ENCODE results near the gene KIR3DL2. TPM values are rescaled to one million over a fixed set of nuclear protein-coding genes. Genes with fewer than 3 reads are reported as not detected.
"Not testable (repeated sequence)": the region's sequence is repeated elsewhere in the genome, so short reads cannot be mapped to it uniquely, and the experiment has no call there.

KIR3DL2 gene
- total RNA-seq, 2 donors from 2014 or later: not detected

DNA sequence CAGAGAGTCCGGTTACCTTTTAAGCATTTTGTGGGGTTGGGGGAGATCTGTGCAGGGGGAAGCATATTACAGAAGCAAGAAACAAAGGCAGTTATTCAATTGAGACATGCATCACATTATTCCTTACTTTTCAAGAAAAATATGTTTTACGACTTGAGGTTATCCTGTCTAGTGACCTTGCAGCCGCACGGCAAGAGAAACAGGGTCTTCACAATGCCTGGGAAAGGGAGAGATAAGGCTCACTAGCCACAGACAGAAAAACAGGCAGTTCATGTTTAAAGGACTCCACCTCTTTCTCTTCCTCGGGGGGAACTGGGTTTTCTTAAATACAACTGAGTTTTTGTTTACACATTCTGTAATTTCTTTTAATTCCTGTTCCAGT, 55.2 kb downstream of the KIR3DL2 start:
- 16 to 40% methylated on average over 5 of the region's 5 CpGs for WGBS, 2 donors
- Histone ChIP-seq H3K4me3 (no peak overlapping the region), H3K27ac (no peak overlapping the region), H3K27me3 (no peaks in the 10 kb centered on the region), H3K9me3 (no peaks in the 10 kb centered on the region), H3K36me3 (replicated peaks in 1 of 2; ENCODE audit: insufficient read depth in 1 of 2, low read depth in 2 of 2) (no peaks in the 10 kb centered on the region), H3K4me1 (no peaks in the 10 kb centered on the region)
- DNase-seq (no peak), ATAC-seq (no peak)
- no peak for TF ChIP-seq POLR2A (IDR thresholded peaks at IDR 0.05)
- TF ChIP-seq, protein P1, sequence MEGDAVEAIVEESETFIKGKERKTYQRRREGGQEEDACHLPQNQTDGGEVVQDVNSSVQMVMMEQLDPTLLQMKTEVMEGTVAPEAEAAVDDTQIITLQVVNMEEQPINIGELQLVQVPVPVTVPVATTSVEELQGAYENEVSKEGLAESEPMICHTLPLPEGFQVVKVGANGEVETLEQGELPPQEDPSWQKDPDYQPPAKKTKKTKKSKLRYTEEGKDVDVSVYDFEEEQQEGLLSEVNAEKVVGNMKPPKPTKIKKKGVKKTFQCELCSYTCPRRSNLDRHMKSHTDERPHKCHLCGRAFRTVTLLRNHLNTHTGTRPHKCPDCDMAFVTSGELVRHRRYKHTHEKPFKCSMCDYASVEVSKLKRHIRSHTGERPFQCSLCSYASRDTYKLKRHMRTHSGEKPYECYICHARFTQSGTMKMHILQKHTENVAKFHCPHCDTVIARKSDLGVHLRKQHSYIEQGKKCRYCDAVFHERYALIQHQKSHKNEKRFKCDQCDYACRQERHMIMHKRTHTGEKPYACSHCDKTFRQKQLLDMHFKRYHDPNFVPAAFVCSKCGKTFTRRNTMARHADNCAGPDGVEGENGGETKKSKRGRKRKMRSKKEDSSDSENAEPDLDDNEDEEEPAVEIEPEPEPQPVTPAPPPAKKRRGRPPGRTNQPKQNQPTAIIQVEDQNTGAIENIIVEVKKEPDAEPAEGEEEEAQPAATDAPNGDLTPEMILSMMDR (IDR thresholded peaks at IDR 0.05): no peak
- intact Hi-C loops (cut with DNase I): no loop called here

DNA sequence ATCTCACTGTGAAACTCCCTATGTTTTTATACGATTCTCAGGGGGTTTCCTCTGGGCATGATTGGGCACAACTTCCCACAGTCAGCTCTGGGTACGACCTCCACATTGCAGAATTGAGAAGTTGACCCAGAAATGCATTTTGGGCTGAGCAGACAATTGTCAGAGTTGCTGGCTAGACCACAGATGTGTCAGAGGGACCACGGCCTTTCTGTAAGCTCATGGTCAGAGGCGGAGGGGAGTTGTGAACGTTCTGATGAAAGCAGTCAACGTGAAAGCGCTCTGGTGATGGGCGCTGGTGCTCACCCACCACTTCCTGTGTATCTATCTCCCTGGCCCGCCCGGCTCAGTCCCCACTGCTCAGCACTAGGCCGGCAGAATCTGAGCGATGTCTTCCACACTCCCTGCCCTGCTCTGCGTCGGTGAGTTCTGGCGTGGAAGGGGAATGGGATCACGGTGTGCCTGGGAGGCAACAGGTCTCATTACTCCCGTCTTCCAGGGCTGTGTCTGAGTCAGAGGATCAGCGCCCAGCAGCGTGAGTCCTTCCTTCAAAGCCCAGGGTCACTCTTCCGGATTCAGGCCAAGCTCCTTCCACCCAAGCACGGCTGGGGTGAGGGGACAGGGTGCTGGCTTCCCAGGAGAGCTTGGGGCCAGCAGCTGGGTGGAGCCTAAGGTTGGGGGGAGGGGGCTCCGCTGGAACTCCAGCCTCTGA, 55.7 kb downstream of the KIR3DL2 start, which contains the start of gene NCR1:
Gene NCR1 (plus strand): TSS at position 346 of the 709 bp plus-strand sequence. CDS start 40 bp downstream, at position 386.
- no peaks in the 10 kb centered on the region for H3K4me1 ChIP-seq
- H3K27ac ChIP-seq: no peak within 1 kb of the TSS
- no peak for ATAC-seq
- TF ChIP-seq, protein P1 (IDR thresholded peaks at IDR 0.05): no peak
- no peak for TF ChIP-seq POLR2A (IDR thresholded peaks at IDR 0.05)
- intact Hi-C loops (cut with DNase I): no loop called here
- 17 to 30% methylated on average over 2 to 22 of the region's 22 CpGs for WGBS, 2 donors
- no peak for DNase-seq
- H3K9me3 ChIP-seq: no peaks in the 10 kb centered on the region
- no peaks in the 10 kb centered on the region for H3K36me3 ChIP-seq (replicated peaks in 1 of 2; ENCODE audit: insufficient read depth in 1 of 2, low read depth in 2 of 2)
- H3K4me3 ChIP-seq: no peak within 1 kb of the TSS
- H3K27me3 ChIP-seq: no peaks in the 10 kb centered on the region

DNA sequence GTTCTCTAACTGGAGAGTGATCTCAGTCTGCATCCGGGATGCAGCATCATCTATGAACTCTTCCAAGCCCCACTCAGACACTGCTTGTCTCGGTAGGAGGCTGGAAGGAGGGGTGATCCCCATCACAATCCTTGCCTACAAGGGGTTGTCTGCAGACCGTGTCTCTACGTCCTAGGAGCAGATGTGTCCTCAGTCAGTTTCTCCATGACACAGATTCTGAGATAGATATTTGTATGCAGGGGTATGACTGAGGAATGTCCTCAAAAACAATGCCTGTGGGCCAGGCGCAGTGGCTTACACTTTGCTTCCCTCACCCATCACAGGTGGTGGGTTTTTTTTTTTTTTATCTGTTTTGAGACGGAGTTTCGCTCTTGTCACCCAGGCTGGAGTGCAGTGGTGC, 56.6 kb downstream of the KIR3DL2 start:
- Histone ChIP-seq H3K4me1 (no peaks in the 10 kb centered on the region), H3K9me3 (no peaks in the 10 kb centered on the region), H3K36me3 (replicated peaks in 1 of 2; ENCODE audit: insufficient read depth in 1 of 2, low read depth in 2 of 2) (no peaks in the 10 kb centered on the region), H3K4me3 (no peak overlapping the region), H3K27ac (no peak overlapping the region), H3K27me3 (no peaks in the 10 kb centered on the region)
- intact Hi-C loops (cut with DNase I): no loop called here
- ATAC-seq: no peak
- DNase-seq: no peak
- TF ChIP-seq, protein P1 (IDR thresholded peaks at IDR 0.05): no peak
- TF ChIP-seq POLR2A (IDR thresholded peaks at IDR 0.05): no peak
- 68 to 76% methylated on average over 5 to 7 of the region's 7 CpGs for WGBS, 2 donors

DNA sequence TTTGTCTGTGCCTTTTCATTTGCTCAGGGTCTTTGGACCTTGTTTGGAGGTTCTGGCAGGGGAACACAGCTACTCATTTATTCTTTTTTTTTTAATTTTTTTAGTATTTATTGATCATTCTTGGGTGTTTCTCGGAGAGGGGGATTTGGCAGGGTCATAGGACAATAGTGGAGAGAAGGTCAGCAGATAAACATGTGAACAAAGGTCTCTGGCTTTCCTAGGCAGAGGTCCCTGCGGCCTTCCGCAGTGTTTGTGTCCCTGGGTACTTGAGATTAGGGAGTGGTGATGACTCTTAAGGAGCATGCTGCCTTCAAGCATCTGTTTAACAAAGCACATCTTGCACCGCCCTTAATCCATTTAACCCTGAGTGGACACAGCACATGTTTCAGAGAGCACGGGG, 57.7 kb downstream of the KIR3DL2 start:
- H3K9me3 ChIP-seq; H3K27ac ChIP-seq; H3K36me3 ChIP-seq (replicated peaks in 1 of 2; ENCODE audit: insufficient read depth in 1 of 2, low read depth in 2 of 2); DNase-seq; H3K4me3 ChIP-seq; intact Hi-C loops (cut with DNase I); ATAC-seq; H3K27me3 ChIP-seq; H3K4me1 ChIP-seq: not testable (repeated sequence)
- WGBS, 2 donors: 36 to 42% methylated on average over 3 to 4 of the region's 5 CpGs

Small RNAs within 50 kb of the gene (small RNA-seq; reads per million reads assigned to genes)
- not detected for gene RNU6-222P

Other genes starting within 250 kb of the KIR3DL2 start
- under 1 TPM; 0.33 to 0.52 TPM for gene LILRB1, start 220.0 kb upstream of the KIR3DL2 start, total RNA-seq
- gene LILRB4, start 187.5 kb upstream of the KIR3DL2 start, total RNA-seq: 1 to 10 TPM in 1 of 2 donors, under 1 TPM in 1; 0.99 to 1.0 TPM
- gene KIR3DL3, start 126.0 kb upstream of the KIR3DL2 start, total RNA-seq: not detected
- not detected for gene KIR2DL3, start 111.9 kb upstream of the KIR3DL2 start, total RNA-seq
- not detected for gene KIR2DL1, start 80.7 kb upstream of the KIR3DL2 start, total RNA-seq
- not detected for gene KIR2DL4, start 46.8 kb upstream of the KIR3DL2 start, total RNA-seq
- not detected for gene KIR3DL1, start 34.0 kb upstream of the KIR3DL2 start, total RNA-seq
- not detected for gene KIR2DS4, start 17.8 kb upstream of the KIR3DL2 start, total RNA-seq
- not detected for gene FCAR, start 23.8 kb downstream of the KIR3DL2 start, total RNA-seq
- gene NCR1, start 55.7 kb downstream of the KIR3DL2 start, total RNA-seq: not detected
- not detected for gene NLRP7, start 97.1 kb downstream of the KIR3DL2 start, total RNA-seq
- 10 to 100 TPM in 1 of 2 donors, 1 to 10 TPM in 1; 1.3 to 10.2 TPM for gene NLRP2, start 115.9 kb downstream of the KIR3DL2 start, total RNA-seq
- gene GP6, start 187.8 kb downstream of the KIR3DL2 start, total RNA-seq: under 1 TPM in 1 of 2 donors, not detected in 1; 0.78 TPM
- gene RDH13, start 212.7 kb downstream of the KIR3DL2 start, total RNA-seq: 10 to 100 TPM; 18.4 to 20.4 TPM
- gene EPS8L1, start 225.4 kb downstream of the KIR3DL2 start, total RNA-seq: 10 to 100 TPM; 22.1 to 23.3 TPM